ENCODE results near the gene PRKCA. TPM values are rescaled to one million over a fixed set of nuclear protein-coding genes. Genes with fewer than 3 reads are reported as not detected.

Gene PRKCA
- total RNA-seq, 1 donor from 2014 or later: 3.9 TPM

- DNase-seq: no peak
Observed at GRCh38 chr17:66518677-66519076, 216.3 kb downstream of the PRKCA start.

GRCh38 chr17:66519154-66519553, 216.7 kb downstream of the PRKCA start:
- DNase-seq: no peak

GRCh38 chr17:66520999-66521398, 218.6 kb downstream of the PRKCA start:
- DNase-seq: no peak

- no peak for DNase-seq
Observed at GRCh38 chr17:66522591-66523272, 220.3 kb downstream of the PRKCA start.

- DNase-seq: peak; percentile 62
Observed at GRCh38 chr17:66523378-66524200, 221.2 kb downstream of the PRKCA start.

GRCh38 chr17:66524877-66525276, 222.5 kb downstream of the PRKCA start:
- no peak for DNase-seq

- no peak for DNase-seq
Observed at GRCh38 chr17:66525338-66525737, 222.9 kb downstream of the PRKCA start.

GRCh38 chr17:66526827-66527226, 224.4 kb downstream of the PRKCA start:
- DNase-seq: no peak

GRCh38 chr17:66527335-66527734, 224.9 kb downstream of the PRKCA start:
- no peak for DNase-seq

- no peak for DNase-seq
Observed at GRCh38 chr17:66531851-66532295, 229.5 kb downstream of the PRKCA start.

GRCh38 chr17:66533572-66533971, 231.2 kb downstream of the PRKCA start:
- no peak for DNase-seq

- no peak for DNase-seq
Observed at GRCh38 chr17:66533986-66534385, 231.6 kb downstream of the PRKCA start.

GRCh38 chr17:66535611-66536010, 233.2 kb downstream of the PRKCA start:
- no peak for DNase-seq

- no peak for DNase-seq
Observed at GRCh38 chr17:66537502-66537901, 235.1 kb downstream of the PRKCA start.

GRCh38 chr17:66538776-66539175, 236.4 kb downstream of the PRKCA start:
- no peak for DNase-seq

GRCh38 chr17:66540131-66540781, 237.8 kb downstream of the PRKCA start:
- DNase-seq: peak; percentile 77

- DNase-seq: no peak
Observed at GRCh38 chr17:66541461-66542128, 239.2 kb downstream of the PRKCA start.

- no peak for DNase-seq
Observed at GRCh38 chr17:66542129-66542966, 239.9 kb downstream of the PRKCA start.

- DNase-seq: peak; percentile 23
Observed at GRCh38 chr17:66542967-66543520, 240.6 kb downstream of the PRKCA start.

GRCh38 chr17:66543526-66543925, 241.1 kb downstream of the PRKCA start:
- DNase-seq: no peak

GRCh38 chr17:66545918-66546317, 243.5 kb downstream of the PRKCA start:
- no peak for DNase-seq

Data from skin of body (tissue), 2 donors.